Panc1 (cell line): ENCODE measurements around the gene DEFB131B.
"Not testable (repeated sequence)": the region's sequence is repeated elsewhere in the genome, so short reads cannot be mapped to it uniquely, and the experiment has no call there.

Experiments used
- CTCF ChIP-seq: fragments of 450-650 bp; IDR thresholded peaks from 2 replicates; pipeline ENCODE4 v1.5.1; 2017; ENCODE audit warnings: mild to moderate bottlenecking
- TF ChIP-seq, protein P1 (sequence below), 2 experiments: IDR thresholded peaks; 2 replicates each; pipeline ENCODE4 v1.6.1; 2011 to 2012; ENCODE audit warnings: low read depth in 2 of 2, control low read depth in 1 of 2, low read length in 1 of 2, mild to moderate bottlenecking in 1 of 2, moderate library complexity in 1 of 2; ENCODE audit not compliant: insufficient read depth in 1 of 2

DNA sequence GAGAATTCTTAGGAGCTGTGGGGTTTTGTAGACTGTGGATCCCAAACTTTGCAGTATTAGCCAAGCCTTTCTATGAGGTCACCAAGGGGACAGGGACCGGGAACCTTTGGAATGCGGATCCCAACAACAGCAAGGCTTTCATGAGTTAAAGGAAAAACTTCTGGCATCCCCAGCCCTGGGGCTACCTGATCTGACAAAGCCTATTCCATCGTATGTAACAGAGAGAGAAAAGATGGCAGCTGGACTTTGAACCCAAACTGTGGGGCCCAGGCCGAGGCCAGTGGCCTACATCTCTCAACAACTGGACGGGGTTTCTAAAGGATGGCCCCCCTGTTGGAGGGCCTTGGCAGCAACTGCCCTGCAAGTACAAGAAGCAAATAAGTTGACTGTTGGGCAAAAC lies 32.5 kb downstream of the DEFB131B start:
- TF ChIP-seq, protein P1, sequence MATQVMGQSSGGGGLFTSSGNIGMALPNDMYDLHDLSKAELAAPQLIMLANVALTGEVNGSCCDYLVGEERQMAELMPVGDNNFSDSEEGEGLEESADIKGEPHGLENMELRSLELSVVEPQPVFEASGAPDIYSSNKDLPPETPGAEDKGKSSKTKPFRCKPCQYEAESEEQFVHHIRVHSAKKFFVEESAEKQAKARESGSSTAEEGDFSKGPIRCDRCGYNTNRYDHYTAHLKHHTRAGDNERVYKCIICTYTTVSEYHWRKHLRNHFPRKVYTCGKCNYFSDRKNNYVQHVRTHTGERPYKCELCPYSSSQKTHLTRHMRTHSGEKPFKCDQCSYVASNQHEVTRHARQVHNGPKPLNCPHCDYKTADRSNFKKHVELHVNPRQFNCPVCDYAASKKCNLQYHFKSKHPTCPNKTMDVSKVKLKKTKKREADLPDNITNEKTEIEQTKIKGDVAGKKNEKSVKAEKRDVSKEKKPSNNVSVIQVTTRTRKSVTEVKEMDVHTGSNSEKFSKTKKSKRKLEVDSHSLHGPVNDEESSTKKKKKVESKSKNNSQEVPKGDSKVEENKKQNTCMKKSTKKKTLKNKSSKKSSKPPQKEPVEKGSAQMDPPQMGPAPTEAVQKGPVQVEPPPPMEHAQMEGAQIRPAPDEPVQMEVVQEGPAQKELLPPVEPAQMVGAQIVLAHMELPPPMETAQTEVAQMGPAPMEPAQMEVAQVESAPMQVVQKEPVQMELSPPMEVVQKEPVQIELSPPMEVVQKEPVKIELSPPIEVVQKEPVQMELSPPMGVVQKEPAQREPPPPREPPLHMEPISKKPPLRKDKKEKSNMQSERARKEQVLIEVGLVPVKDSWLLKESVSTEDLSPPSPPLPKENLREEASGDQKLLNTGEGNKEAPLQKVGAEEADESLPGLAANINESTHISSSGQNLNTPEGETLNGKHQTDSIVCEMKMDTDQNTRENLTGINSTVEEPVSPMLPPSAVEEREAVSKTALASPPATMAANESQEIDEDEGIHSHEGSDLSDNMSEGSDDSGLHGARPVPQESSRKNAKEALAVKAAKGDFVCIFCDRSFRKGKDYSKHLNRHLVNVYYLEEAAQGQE (IDR thresholded peaks at IDR 0.05; ENCODE audit: insufficient read depth in 1 of 2, low read depth in 2 of 2, low read length in 1 of 2), result not testable (repeated sequence)
- TF ChIP-seq CTCF, result not testable (repeated sequence)
